Inflammatory macrophage (primary cell): ENCODE measurements around the gene CACNA1S.

Experiments
- DNase-seq, 2 donors: peaks; one replicate each; pipeline ENCODE4 v3.0.0-alpha.2; 2020 to 2022
- total RNA-seq, 18 experiments: gene quantifications; one replicate each; lab custom pipeline; 2026; ENCODE audit warnings: mixed read lengths in 6 of 18, inconsistent platforms in 2 of 18; lab: John Stamatoyannopoulos, UW

The CACNA1S gene
- total RNA-seq: 0 to 0.13 (median 0) reads per million in 18 experiments

- DNase-seq: no peak
Measured at GRCh38 chr1:201112173-201112731, at the start of gene CACNA1S. Gene CACNA1S, minus strand, starts transcription at chr1:201112426. Its CDS starts 87 bp downstream, at chr1:201112339.

- no peak for DNase-seq
Measured at GRCh38 chr1:201157949-201158348, 45.7 kb upstream of the CACNA1S start.

GRCh38 chr1:201156819-201157218 lies 44.6 kb upstream of the CACNA1S start:
- no peak for DNase-seq

GRCh38 chr1:201156346-201156745 lies 44.1 kb upstream of the CACNA1S start:
- no peak for DNase-seq

- no peak for DNase-seq
Measured at GRCh38 chr1:201155354-201155753, 43.1 kb upstream of the CACNA1S start.

GRCh38 chr1:201154389-201155165 lies 42.4 kb upstream of the CACNA1S start, which contains the start of gene TMEM9:
Gene TMEM9, minus strand, starts transcription at chr1:201154474. Its CDS starts 551 bp downstream, at chr1:201153923.
- peak; percentile 92 to 96 for DNase-seq

GRCh38 chr1:201153474-201154388 lies 41.5 kb upstream of the CACNA1S start:
- no peak for DNase-seq

- DNase-seq: peak in 1 of 2 donors; percentile 27
Measured at GRCh38 chr1:201149400-201149799, 37.2 kb upstream of the CACNA1S start.

GRCh38 chr1:201147396-201148015 lies 35.3 kb upstream of the CACNA1S start:
- DNase-seq: no peak

GRCh38 chr1:201146626-201147390 lies 34.6 kb upstream of the CACNA1S start:
- no peak for DNase-seq

GRCh38 chr1:201145816-201146215 lies 33.6 kb upstream of the CACNA1S start:
- DNase-seq: no peak

- DNase-seq: no peak
Measured at GRCh38 chr1:201145132-201145531, 32.9 kb upstream of the CACNA1S start.

GRCh38 chr1:201144701-201145100 lies 32.5 kb upstream of the CACNA1S start:
- DNase-seq: no peak

- DNase-seq: no peak
Measured at GRCh38 chr1:201143726-201144635, 31.8 kb upstream of the CACNA1S start.

GRCh38 chr1:201142849-201143725 lies 30.9 kb upstream of the CACNA1S start:
- no peak for DNase-seq

- no peak for DNase-seq
Measured at GRCh38 chr1:201142011-201142848, 30.0 kb upstream of the CACNA1S start.

GRCh38 chr1:201141418-201141817 lies 29.2 kb upstream of the CACNA1S start:
- DNase-seq: no peak

- DNase-seq: no peak
Measured at GRCh38 chr1:201140941-201141260, 28.7 kb upstream of the CACNA1S start.
